Stimulated activated CD8-positive, alpha-beta memory T cell treated with anti-CD3 and anti-CD28 coated beads, Interleukin-2, amount 100 ng/mL, for 48 hours (primary cell): ENCODE measurements around the gene CD226.
"Not testable (repeated sequence)": the region's sequence is repeated elsewhere in the genome, so short reads cannot be mapped to it uniquely, and the experiment has no call there.

Experiments used
- DNase-seq, 2 donors: peaks; one replicate each; pipeline ENCODE4 v3.0.0-alpha.2; 2020; ENCODE audit warnings: low read depth in 2 of 2

The CD226 gene

DNA sequence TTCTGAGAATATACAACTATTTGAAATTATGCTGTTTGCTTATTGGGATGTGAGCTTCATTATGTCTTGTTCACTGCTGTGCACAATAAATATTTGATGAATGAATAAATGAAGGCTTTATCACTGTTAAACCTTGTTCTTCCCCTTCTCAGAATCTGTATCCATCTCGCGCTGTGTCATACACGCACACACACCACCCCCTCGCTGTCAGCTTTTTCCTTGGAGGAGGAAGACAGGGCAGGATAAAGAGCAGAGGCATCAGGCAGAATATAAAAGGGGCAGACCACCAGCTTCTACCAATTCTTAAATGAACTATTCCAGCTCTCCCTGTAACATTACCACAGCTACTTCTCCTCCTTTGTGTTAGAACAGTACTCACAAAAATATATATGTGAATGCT, 75.0 kb downstream of the CD226 start:
- DNase-seq = no peak

DNA sequence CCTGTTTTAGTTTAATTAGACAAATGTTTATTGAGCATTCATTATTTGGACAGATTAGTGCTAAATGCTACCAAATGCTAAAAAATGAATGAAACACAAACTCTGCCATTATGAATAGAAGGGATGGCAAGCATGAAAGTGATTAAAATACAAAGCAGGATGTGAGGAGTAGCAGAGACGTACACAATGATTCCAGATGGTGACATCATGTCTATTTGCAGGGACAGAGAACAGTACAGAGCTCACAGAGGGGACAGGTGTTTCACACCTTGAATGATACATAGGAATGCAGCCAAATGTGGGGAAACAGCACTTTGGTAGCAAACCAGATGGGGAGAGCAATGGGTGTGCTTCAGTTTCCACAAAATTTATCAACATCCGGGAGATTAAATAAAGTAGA, 76.3 kb downstream of the CD226 start:
- no peak for DNase-seq

DNA sequence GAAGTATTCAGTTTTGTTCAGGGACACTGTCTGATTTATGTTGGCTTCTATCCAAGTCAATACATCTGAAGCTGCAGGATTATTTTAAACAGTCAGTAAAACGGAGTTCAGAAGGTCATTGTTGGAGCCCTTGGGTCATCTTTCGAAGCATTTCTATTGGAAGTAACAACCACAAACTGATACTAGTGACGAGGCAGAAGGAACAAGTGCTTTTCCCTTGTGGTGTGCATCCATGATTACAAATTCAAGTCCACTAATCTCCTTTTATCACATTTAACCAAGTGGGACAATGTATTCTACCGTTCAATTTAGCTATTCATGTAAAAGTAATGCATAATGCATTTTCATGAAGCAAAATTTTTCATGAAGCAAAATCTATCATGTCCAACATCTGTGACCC, 76.9 kb downstream of the CD226 start:
- no peak for DNase-seq

DNA sequence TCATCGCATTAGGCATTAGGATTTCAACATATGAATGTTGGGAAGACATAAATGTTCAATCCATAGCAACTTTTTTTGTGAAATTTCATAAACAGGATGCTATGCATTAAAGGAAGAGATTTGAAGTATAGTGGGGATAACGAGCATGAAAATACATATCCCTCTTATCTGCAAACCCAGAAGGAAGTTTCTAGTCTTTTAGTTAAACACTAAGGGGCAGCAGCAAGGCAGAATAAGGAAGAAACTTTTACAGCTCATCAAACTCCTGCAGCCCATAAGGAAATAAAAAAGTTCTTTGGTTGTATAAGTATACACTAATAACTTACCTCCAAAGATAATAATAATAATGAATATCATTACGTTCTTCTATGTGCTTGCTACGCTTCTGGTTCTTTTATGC, 81.5 kb downstream of the CD226 start:
- no peak for DNase-seq

DNA sequence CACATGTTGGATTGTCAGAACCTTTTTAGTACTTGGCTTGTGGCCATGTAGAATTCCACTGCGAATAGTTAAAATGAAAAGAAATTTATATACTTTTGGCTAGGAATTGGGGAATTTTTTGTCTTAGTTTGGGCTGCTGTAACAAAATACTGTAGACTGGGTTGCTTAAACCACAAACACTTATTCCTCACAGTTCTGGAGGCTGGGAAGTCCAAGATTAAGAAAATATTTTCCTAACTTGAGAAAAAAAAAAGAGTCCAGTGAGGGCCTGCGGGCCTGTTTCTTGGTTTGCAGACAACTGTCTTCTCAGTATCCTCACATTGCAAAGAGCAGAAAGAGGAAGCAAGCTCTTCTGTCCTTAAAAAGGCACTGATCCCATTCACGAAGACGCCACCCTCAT, 81.9 kb downstream of the CD226 start:
- DNase-seq = no peak

DNA sequence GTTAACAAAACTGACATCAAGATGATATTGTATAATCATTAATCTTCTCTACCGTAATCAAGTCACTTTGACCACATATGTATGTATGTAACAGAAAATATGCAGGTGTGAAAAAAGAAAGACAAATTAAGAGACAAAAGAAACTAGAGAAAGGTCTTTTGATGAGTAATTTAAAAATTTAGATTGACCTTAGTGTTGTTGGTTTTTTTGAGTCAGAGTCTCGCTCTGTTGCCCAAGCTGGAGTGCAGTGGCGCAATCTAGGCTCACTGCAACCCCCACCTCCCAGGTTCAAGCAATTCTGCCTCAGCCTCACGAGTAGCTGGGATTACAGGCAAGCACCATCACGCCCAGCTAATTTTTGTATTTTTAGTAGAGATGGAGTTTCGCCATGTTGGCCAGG, 82.9 kb downstream of the CD226 start:
- DNase-seq = not testable (repeated sequence)

DNA sequence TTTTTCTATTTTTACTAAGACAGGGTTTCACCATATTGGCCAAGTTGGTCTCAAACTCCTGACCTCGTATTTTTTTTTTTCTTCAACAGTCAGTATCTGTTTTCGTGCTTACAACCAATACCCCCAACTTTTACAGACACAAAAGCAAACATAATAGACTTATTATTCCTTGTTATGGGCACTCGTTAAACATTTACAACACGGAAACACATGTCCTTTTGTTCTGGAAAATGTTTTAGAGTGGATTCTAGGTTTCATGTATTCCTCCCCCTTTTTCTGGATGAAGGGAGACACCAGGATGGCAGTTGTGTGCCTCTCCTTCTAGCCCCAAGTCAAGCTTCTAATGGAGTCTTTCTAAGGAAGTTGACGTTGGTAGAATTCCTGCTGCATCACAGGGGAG, 88.8 kb downstream of the CD226 start:
- no peak for DNase-seq

DNA sequence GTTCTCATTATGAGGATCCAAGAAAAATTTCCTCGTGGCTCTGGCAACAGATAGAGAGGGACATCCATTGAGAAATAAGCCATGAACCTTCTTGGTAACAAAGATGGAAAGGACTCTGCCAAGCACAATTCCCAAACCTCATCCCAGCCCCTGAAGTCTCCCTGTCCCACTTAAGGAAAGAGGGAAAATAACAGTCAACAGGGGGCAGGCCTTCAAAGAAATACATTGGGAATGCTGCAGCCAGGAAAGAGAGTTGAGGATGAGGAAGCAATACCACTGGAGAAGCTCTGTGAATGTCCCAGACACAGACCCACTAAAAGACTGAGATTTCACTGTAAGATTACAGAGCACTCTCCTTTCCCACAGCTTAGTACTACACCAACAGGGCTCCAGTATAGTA, 93.2 kb downstream of the CD226 start:
- DNase-seq = no peak

DNA sequence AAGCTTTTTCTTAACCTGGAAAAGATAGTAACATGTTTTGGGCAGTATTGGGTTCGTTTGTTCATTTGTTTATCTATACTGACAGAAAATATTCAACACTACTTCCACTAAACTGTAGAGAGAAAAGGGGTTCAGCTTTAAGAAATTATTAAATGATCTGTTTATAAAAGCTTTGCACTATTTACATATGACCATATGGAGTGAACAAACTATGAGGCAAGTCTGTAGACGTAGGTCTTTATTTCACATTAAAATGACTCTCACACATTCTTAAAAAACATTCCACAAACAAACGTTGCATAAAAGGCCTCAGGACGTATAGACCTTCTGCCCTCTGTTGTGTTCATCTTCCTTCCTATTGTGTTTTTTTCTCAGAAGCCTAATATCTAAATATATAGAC, 94.6 kb downstream of the CD226 start:
- no peak for DNase-seq

DNA sequence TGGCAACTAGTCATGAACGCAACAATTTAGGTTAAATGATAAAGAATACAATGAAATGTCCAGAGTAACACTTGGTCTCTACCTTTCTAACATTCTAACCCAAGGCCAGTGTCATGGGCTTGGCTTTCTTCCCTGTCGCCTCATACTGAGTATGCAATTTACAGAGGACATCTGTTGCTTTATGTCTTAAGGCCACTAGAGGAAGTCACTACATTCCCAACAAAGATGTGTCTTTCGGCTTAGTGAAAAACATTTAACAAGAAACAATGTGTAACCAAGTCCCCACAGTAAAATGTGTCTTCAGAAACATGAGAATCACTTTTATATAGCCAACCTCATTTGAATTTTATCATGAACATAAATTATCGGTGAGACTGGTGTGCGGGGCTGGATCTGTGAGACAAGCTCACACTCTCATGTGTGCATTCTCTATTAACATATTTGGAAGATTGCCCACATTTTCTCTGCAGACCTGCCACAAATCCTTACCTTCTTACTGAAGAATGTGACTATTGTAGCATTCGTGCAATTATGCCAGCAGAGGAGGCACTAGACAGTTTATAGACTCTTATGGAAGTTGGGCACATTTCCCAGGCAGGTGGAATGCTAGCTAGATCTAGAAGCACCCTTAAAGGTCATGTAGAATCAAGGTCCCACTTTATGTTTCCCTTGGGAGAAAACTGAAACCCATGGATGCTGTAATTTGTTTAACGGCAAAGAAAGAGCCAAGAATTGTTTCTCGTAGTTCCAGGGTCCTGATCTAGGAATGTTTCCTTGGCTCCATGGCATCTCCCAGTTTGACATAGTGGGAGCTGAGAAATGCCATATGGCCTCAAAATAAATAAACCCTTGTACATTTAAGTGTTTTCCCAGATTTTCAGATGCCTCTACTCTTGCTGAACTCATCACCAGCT, 101.8 kb downstream of the CD226 start:
- no peak for DNase-seq

DNA sequence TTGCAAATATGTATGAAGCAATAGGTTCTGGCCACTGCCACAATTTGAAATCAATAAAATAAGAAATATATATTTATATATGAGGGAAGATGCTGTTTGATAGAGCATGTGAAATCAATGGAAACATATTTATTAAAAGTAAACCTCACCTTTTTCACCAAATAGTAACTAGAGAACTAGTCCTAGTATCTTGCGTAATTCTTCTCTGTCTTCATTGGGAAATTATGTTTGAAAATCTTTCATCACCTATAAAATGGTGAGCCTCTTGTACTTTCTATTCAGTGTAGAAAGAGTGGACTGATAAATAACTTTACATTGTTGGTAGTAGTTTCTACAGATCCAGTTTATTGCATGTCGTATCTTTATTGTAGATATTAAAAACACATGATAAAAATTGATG, 103.0 kb downstream of the CD226 start:
- DNase-seq = no peak

DNA sequence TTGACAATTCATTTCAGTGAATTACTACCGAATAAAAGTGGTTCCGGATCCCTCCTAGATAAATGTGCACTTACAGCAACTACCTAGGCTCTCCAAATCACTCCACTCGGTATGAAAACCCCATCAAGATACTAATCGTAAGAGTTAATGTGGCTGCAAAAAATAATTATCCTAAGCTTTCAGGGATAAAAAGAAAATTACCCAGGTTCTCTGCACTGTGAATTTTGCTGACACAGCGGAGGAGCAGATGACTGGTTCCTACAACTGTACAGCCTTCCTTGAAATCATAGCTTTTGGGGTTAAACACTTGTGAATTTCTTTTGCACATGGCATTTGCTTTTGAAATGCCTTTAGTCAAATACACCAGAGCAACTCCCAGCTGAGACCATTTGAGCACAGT, 104.7 kb downstream of the CD226 start:
- no peak for DNase-seq

DNA sequence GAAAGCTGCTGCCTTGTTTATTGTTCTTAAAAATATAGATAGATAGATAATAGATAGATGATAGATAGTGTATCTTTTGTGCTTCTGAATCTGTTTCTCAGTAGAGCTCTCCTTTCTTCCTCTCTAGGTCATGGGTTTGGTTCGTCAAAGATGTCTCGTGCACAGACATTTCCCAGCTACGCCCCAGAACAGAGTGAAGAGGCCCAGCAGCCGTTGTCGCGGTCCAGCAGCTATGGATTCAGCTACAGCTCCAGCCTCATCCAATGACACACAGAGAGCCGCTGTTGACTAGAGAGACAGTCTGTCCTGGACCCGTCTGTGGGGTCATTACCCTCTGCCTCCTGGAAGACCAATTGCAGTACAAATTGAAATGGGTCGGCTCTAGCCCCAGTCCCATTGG, 106.6 kb downstream of the CD226 start:
- no peak for DNase-seq

DNA sequence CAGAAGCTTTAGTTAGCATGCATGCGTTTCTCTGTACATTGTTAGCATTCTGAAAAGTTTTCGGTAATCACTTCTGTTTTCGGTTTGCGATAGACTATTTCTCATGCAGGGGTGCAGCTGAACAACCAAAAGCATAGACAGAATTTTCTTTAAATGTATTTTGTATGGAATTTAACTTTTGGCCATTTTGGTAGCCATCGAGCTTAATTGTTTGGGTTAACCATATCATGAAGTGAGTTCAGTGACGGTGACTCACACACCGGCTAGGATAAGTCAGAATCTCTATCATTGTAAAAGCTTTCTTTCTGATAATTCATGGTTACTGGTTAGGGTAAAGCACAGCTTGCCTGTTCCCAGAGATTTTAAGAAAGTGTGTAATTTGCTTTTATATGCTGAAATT, 107.2 kb downstream of the CD226 start:
- no peak for DNase-seq

DNA sequence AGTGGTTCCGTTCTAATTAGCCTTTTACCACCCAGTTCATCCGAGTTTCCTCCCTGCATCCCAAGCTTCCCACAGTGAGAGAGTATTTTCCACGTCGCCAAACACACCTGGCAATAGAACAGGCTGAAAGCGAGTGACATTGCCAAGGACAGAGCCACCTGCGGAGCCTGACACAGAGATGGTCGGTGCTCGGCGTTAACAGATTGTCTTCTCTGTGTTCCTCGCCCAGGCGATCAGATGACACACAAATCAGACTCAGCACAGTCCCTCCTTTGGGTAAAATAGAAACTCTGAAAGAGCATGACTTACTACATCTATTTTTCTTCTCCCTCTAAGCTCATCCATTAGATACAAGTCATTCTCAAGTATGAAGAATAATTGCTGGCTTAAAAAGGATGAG, 107.7 kb downstream of the CD226 start:
- DNase-seq = no peak

DNA sequence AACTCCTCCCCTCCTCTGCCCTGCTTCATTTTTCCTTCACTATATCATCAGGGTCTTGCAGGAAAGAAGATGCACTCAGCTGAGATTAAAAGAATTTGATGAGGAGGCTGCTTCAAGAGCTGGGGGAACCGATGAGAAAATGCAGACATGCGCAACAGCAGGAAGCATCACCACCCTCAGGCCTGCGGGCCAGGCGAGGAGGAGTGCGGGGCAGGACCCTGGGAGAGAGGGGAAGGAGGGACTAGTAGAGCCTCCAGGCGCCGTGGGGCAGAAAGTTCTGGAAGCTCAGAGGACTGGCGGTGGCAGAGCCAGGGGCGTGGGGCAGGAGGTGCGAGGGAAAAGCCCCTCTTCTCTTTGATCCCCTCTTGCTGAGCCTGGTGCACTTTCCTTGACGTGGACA, 108.2 kb downstream of the CD226 start:
- DNase-seq = no peak

DNA sequence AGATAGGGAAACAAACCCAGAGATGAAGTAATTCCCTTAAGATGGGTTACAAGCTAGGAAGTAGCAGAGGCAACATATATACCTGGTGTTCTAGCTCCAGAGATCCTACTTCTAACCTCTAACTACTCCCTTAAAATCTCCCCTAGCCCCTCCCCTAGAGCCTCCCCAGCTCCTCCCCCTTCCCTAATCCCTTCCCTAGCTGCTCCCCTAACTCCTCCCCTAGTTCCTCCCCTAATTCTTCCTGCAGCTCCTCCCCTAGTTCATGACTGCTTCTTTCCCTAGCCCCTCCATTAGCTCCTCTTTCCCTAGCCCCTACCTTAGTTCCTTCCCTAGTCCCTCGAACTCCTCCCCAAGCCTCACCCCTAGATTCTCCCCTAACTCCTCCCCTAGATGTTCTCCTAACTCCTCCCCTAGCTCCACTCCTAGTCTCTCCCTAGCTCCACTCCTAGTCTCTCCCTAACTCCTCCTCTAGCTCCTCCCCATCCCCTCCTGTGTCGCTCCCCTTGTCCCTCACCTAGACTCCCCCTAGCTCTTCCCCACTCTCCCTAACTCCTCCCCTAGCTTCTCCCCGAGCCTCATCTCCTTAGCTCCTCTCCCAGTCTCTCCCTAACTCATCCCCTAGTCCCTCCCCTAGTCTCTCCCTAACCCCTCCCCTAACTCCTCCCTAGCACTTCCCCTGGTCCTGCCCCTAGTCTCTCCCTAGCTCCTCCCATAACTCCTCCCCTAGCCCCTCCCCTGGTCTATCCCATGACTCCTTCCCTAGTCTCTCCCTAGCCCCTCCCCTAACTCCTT, 108.9 kb downstream of the CD226 start:
- peak in 1 of 2 donors; percentile 16 for DNase-seq

DNA sequence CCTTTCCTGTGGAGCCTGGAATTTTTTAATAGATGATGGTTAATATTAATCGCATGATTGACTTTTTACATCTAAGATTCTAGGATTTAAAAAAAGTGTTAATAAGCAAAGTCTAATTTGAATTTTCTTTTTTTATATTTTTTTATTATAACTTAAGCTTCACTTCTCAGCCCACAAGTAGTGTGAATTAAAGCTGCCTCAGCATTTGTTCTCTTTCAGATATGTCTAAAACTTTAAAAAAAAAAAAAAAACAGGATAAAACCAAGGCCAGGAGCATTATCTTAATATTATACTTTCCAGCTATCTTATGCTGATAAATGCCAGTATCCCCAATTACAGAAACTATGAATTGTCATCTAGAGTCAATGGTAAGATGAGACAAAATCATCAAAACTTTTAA, 109.7 kb downstream of the CD226 start:
- DNase-seq = no peak

DNA sequence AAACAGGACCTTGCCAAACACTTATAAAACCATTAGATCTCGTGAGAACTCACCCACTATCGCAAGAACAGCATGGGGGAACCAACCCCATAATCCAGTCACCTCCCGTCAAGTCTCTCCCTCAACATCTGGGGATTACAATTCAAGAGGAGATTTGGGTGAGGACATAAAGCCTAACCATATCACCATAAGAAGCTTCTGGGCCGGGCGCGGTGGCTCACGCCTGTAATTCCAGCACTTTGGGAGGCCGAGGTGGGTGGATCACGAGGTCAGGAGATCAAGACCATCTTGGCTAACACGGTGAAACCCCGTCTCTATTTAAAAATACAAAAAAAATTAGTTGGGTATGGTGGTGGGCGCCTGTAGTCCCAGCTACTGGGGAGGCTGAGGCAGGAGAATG, 112.7 kb downstream of the CD226 start:
- DNase-seq = not testable (repeated sequence)

DNA sequence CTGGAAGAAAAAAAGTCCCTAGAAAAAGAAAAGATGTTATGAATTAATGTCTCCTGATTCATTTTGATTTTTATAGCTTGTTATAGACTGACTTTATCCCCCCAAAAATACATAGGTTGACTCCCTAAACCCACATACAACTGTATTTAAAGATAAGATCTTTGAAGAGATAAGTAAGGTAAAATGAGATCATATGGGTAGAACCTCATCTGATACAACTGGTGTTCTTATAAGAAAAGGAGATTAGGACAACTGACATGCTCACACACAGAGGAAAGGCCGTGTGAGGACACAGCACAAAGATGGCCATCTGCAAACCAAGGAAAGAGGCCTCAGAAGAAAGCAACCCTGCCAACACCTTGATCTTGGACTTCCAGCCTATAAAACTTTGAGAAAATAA, 117.5 kb downstream of the CD226 start:
- no peak for DNase-seq

DNA sequence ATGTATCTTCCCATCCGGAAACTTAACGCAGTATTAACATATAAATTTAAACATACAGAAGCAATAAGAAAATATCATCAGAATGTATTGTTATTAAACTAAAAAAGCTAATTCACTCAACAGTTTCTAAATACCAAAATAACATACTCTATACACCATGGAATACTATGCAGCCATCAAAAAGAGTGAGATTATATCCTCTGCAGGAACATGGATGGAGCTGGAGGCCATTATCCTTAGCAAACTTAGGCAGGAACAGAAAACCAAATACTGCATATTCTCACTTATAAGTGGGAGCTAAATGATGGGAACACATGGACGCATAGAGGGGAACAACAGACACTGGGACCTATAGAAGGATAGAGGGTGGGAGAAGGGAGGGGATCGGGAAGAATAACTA, 127.1 kb downstream of the CD226 start:
- no peak for DNase-seq

DNA sequence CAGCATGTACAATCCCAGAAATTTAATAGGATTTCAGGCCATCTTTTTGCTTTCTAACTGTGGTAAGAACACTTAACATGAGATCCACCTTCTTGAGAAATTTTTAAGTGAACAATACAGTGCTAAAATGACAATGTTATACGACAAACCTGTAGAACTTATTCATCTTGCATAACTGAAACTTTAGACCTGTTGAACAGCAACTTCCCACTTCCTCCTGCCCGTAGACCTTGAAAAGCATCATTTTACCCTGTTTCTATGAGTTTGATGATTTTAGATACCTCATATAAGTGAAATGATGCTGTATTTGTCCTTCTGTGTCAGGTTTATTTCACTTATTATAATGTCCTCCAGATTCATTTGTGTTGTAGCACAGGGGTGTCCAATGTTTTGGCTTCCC, 128.2 kb downstream of the CD226 start:
- no peak for DNase-seq

DNA sequence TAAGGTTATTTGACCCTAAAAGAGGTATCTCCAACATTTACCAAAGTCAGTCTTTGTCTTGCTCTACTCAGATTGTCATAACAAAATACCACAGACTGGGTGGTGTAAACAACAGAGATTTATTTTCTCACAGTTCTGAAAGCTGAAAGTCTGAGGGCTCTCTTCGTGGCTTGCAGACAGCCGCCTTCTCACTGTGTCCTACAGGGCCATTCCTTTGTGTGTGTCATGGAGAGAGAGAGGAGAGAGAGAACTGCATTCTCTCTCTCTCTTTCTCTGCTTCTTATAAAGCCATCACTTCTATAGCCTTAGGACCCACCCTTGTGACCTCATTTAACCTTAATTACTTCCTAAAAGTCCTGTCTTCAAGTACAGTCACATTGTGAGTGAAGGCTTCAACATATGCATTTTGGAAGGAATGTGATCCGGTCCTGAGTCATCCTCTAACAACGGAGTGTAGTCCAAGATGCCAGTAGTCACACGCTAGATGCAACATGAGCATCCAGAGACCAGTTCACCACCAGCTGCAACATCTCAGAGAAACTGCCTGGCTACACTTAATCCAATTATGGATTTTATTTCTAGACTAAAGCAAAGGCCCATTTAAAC, 130.2 kb downstream of the CD226 start:
- DNase-seq = no peak
